Panc1 (cell line): ENCODE measurements around the gene CACNB1. TPM values are rescaled to one million over a fixed set of nuclear protein-coding genes. Genes with fewer than 3 reads are reported as not detected.
A peak's percentile ranks its signal among the peaks of the same experiment; 100 is the strongest.

Experiments used
- ATAC-seq: fragments of 200-7000 bp; cut with Tn5 transposase; 2 replicates; pipeline ENCODE4 v1.9.1; 2020; ENCODE audit warnings: mild to moderate bottlenecking, moderate library complexity
- BruUV-seq: library from RNA; stranded (reverse); fragments of 400-500 nt; replicated peaks from 2 replicates; lab custom pipeline; 2021; lab: Mats Ljungman, UMichigan
- CTCF ChIA-PET: fragments of 300-600 bp; sonication (Branson Sonifier 250); formaldehyde crosslinking; loops from one replicate; lab custom pipeline; 2022; ENCODE audit warnings: antibody characterized with exemption; lab: Charles Lee
- POLR2A ChIA-PET: fragments of 300-600 bp; sonication (Branson Sonifier 250); formaldehyde crosslinking; loops from one replicate; lab custom pipeline; 2022; ENCODE audit warnings: antibody characterized with exemption; lab: Charles Lee
- DNase-seq: peaks from one replicate; pipeline ENCODE4 v3.0.0-alpha.2; 2010; ENCODE audit warnings: low read depth, low spot score
- H3K27ac ChIP-seq: 2 replicates; pipeline ENCODE4 v1.5.1; 2011; ENCODE audit warnings: mild to moderate bottlenecking, low read length, inconsistent platforms
- H3K27me3 ChIP-seq: fragments of 200-500 bp; sonication (Bioruptor generic); 2 replicates; pipeline ENCODE4 v1.6.0; 2014; ENCODE audit warnings: low read length, inconsistent platforms; ENCODE audit not compliant: control insufficient read depth, insufficient read depth
- H3K36me3 ChIP-seq: fragments of 200-500 bp; sonication (Bioruptor generic); 2 replicates; pipeline ENCODE4 v1.5.1; 2014; ENCODE audit warnings: inconsistent platforms, mild to moderate bottlenecking, low read length, moderate library complexity; ENCODE audit not compliant: control insufficient read depth, insufficient read depth
- H3K4me1 ChIP-seq: 2 replicates; pipeline ENCODE4 v1.5.1; 2011; ENCODE audit warnings: inconsistent platforms, mild to moderate bottlenecking, low read length, moderate library complexity; ENCODE audit not compliant: control insufficient read depth, insufficient read depth
- H3K4me3 ChIP-seq, 2 experiments: 2 replicates each; pipeline ENCODE4 v1.5.1; 2011 to 2012; ENCODE audit warnings: low read depth in 2 of 2, low read length in 2 of 2, mild to moderate bottlenecking in 2 of 2, inconsistent platforms in 1 of 2, moderate library complexity in 1 of 2
- H3K9me3 ChIP-seq: fragments of 200-500 bp; sonication (Bioruptor generic); 2 replicates; pipeline ENCODE4 v1.5.1; 2014; ENCODE audit warnings: low read depth, mild to moderate bottlenecking, inconsistent platforms, low read length, moderate library complexity; ENCODE audit not compliant: control insufficient read depth, insufficient read depth
- POLR2AphosphoS5 ChIP-seq: IDR thresholded peaks from 2 replicates; pipeline ENCODE4 v1.6.1; 2012; ENCODE audit warnings: mild to moderate bottlenecking, low read depth, low read length, moderate library complexity
- SIN3A ChIP-seq: IDR thresholded peaks from 2 replicates; pipeline ENCODE4 v1.6.1; 2012; ENCODE audit warnings: low read depth, mild to moderate bottlenecking, low read length, moderate library complexity, borderline replicate concordance; ENCODE audit not compliant: insufficient read depth
- TCF7L2 ChIP-seq: IDR thresholded peaks from 2 replicates; pipeline ENCODE4 v1.6.1; 2011; ENCODE audit warnings: mild to moderate bottlenecking, low read depth, low read length, inconsistent platforms
- in situ Hi-C: cut with HindIII; loops from 2 replicates; pipeline ENCODE4 v1.10.0; 2016; ENCODE audit warnings: low sequenced_read_pairs, low pct_unique_long_range_greater_than_20kb
- intact Hi-C: fragments of 100-400 bp; cut with micrococcal nuclease; formaldehyde crosslinking; loops from one replicate; pipeline ENCODE4 v1.10.0; 2022; ENCODE audit not compliant: unreplicated experiment
- total RNA-seq: library from RNA; stranded (reverse); gene quantifications from one replicate; pipeline ENCODE4 v1.2.1, GENCODE V29; 2021; ENCODE audit not compliant: unreplicated experiment
- TF ChIP-seq, protein P1 (sequence below): fragments of 450-650 bp; IDR thresholded peaks from 2 replicates; pipeline ENCODE4 v1.5.1; 2017; ENCODE audit warnings: mild to moderate bottlenecking
- TF ChIP-seq, protein P2 (sequence below), 2 experiments: IDR thresholded peaks; 2 replicates each; pipeline ENCODE4 v1.6.1; 2011 to 2012; ENCODE audit warnings: low read depth in 2 of 2, control low read depth in 1 of 2, low read length in 1 of 2, mild to moderate bottlenecking in 1 of 2, moderate library complexity in 1 of 2; ENCODE audit not compliant: insufficient read depth in 1 of 2

The CACNB1 gene
- total RNA-seq, 1 experiment from 2014 or later, result 14.9 TPM

DNA sequence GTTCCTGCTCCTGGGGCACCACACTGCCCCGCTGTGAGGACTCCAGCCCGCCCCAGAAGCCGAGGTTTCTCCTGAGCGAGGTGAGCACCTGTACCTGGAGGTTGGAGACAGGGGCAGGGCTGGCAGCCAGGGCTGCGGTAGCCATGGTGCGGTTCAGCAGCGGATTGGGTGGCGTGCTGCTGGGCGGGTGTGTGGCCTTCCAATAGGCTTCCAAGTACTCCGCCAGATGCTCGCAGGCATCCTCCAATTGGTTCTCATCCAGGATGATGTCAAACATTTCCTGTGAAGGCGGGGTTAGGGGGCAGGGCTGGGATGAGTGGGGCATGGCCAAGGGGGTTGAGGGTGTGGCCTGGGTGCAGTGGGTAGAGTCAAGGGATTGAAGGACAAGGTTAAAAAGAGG, 20.2 kb downstream of the CACNB1 start:
- H3K4me3 ChIP-seq, result no peak overlapping the region
- H3K27me3 ChIP-seq, result no peaks in the 10 kb centered on the region
- in situ Hi-C loops (no loop called here), intact Hi-C loops (no loop called here)
- H3K4me1 ChIP-seq, result peaks cover 3% of the 10 kb centered on the region; the same call in 1 of the 2 replicates
- ATAC-seq, result no peak
- BruUV-seq, result no TSS peak
- ChIA-PET CTCF (no interaction called here), POLR2A (no interaction called here)
- H3K9me3 ChIP-seq, result no peaks in the 10 kb centered on the region
- TF ChIP-seq, protein P1, sequence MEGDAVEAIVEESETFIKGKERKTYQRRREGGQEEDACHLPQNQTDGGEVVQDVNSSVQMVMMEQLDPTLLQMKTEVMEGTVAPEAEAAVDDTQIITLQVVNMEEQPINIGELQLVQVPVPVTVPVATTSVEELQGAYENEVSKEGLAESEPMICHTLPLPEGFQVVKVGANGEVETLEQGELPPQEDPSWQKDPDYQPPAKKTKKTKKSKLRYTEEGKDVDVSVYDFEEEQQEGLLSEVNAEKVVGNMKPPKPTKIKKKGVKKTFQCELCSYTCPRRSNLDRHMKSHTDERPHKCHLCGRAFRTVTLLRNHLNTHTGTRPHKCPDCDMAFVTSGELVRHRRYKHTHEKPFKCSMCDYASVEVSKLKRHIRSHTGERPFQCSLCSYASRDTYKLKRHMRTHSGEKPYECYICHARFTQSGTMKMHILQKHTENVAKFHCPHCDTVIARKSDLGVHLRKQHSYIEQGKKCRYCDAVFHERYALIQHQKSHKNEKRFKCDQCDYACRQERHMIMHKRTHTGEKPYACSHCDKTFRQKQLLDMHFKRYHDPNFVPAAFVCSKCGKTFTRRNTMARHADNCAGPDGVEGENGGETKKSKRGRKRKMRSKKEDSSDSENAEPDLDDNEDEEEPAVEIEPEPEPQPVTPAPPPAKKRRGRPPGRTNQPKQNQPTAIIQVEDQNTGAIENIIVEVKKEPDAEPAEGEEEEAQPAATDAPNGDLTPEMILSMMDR, result no peak
- TF ChIP-seq TCF7L2, result no peak
- H3K27ac ChIP-seq, result no peak overlapping the region
- no peak for DNase-seq
- no peaks in the 10 kb centered on the region for H3K36me3 ChIP-seq

DNA sequence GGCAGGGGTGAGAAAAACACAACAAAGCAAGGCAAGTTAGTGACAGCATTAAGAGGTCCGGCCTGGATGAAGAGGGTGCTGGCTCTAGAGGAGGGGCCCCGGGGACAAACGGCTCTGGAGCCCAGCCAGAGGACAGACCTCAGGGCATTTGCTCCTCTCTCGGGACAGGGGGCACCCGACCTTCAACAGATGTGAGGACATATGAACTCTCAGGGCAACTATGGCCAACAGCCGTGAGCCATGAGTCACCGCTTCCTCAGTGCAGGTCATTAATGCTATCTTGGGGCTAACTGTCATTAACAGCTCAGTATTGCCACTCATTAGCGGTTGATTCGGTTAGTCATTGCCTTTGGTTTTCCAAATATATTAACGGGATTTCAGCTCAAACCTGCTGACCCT, 21.8 kb downstream of the CACNB1 start:
- intact Hi-C loops, result no loop called here
- BruUV-seq, result no TSS peak

More for the DNA sequence above, 21.8 kb downstream of the CACNB1 start:
- H3K27ac ChIP-seq, result no peak overlapping the region
- DNase-seq (no peak), ATAC-seq (0 out of 2 replicates have a peak, but pooled peaks have one; percentile 26)
- no peaks in the 10 kb centered on the region for H3K9me3 ChIP-seq
- H3K4me1 ChIP-seq, result peaks cover 3% of the 10 kb centered on the region; the same call in 1 of the 2 replicates
- TF ChIP-seq, protein P2, sequence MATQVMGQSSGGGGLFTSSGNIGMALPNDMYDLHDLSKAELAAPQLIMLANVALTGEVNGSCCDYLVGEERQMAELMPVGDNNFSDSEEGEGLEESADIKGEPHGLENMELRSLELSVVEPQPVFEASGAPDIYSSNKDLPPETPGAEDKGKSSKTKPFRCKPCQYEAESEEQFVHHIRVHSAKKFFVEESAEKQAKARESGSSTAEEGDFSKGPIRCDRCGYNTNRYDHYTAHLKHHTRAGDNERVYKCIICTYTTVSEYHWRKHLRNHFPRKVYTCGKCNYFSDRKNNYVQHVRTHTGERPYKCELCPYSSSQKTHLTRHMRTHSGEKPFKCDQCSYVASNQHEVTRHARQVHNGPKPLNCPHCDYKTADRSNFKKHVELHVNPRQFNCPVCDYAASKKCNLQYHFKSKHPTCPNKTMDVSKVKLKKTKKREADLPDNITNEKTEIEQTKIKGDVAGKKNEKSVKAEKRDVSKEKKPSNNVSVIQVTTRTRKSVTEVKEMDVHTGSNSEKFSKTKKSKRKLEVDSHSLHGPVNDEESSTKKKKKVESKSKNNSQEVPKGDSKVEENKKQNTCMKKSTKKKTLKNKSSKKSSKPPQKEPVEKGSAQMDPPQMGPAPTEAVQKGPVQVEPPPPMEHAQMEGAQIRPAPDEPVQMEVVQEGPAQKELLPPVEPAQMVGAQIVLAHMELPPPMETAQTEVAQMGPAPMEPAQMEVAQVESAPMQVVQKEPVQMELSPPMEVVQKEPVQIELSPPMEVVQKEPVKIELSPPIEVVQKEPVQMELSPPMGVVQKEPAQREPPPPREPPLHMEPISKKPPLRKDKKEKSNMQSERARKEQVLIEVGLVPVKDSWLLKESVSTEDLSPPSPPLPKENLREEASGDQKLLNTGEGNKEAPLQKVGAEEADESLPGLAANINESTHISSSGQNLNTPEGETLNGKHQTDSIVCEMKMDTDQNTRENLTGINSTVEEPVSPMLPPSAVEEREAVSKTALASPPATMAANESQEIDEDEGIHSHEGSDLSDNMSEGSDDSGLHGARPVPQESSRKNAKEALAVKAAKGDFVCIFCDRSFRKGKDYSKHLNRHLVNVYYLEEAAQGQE (IDR thresholded peaks at IDR 0.05; ENCODE audit: insufficient read depth in 1 of 2, low read depth in 2 of 2, low read length in 1 of 2), result no peak
- no peak for TF ChIP-seq TCF7L2
- TF ChIP-seq POLR2AphosphoS5, result no peak
- TF ChIP-seq, protein P1, result no peak
- TF ChIP-seq SIN3A, result no peak
- H3K4me3 ChIP-seq, result no peak overlapping the region
- CTCF ChIA-PET, result interaction anchor here (0.7 to 2.2 kb wide), 4 partner anchors 11 to 786 kb away, joined by 5 to 17 read pairs (median 6); no protein-coding TSS in a partner anchor
- POLR2A ChIA-PET, result no interaction called here
- no peaks in the 10 kb centered on the region for H3K27me3 ChIP-seq
- in situ Hi-C loops, result no loop called here
- no peaks in the 10 kb centered on the region for H3K36me3 ChIP-seq
